Adrenal gland (tissue), 5 donors: Measurements from ENCODE around the gene CACNA1C.

Experiments used
- POLR2A ChIP-seq, 2 donors: fragments of 450-650 bp; IDR thresholded peaks; one replicate each; pipeline ENCODE4 v1.6.1; 2017; ENCODE audit warnings: antibody characterized with exemption in 2 of 2, mild to moderate bottlenecking in 2 of 2, moderate library complexity in 1 of 2
- TF ChIP-seq, protein P1 (sequence below), 6 experiments: fragments of 450-650 bp in 4 of 6; fragments of 200-600 bp in 2 of 6; sonication (generic) in 1 of 6; IDR thresholded peaks; 1 replicate in 5 of 6; 2 replicates in 1 of 6; pipeline versions ENCODE4 v1.5.1 to v1.8.0; 2016 to 2021; ENCODE audit warnings: antibody characterized with exemption in 6 of 6, mild to moderate bottlenecking in 2 of 6, moderate library complexity in 1 of 6
- donor health status: DM: no; HTN: no; CAD: no.

DNA sequence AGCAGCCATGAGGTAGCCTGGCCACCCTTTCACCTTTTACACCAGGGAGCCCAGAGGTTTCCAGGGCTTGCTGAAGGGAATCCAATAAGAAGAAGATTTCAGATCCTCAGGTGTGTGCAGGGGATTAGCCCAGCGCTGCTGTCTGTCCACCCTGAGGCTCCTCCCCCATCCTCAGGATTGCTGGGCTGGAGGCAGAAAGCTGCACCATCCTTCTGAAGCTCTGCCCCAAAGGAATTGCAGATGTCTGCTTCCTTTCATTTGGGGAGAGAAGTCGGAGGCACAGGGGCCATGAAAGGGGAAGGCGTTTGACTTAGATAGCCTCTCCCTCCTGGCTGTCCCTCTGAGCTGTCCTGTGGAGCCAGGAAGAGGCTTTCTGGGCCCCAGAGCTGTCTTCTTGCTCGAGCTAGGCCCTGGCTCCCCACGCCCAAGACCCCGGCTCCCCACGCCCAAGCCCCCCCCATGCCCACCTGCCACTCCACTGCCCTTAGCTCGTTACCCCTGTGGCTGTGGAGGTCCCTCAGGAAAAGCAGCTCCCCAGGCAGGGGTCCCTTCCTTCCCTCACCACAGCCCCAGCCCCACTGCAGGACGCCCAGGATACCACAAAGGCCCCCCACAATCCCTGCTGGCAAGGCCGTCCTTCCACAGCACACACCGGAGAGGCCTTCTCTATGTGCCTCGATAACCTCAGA, 359.0 kb downstream of the CACNA1C start:
- TF ChIP-seq, protein P1, sequence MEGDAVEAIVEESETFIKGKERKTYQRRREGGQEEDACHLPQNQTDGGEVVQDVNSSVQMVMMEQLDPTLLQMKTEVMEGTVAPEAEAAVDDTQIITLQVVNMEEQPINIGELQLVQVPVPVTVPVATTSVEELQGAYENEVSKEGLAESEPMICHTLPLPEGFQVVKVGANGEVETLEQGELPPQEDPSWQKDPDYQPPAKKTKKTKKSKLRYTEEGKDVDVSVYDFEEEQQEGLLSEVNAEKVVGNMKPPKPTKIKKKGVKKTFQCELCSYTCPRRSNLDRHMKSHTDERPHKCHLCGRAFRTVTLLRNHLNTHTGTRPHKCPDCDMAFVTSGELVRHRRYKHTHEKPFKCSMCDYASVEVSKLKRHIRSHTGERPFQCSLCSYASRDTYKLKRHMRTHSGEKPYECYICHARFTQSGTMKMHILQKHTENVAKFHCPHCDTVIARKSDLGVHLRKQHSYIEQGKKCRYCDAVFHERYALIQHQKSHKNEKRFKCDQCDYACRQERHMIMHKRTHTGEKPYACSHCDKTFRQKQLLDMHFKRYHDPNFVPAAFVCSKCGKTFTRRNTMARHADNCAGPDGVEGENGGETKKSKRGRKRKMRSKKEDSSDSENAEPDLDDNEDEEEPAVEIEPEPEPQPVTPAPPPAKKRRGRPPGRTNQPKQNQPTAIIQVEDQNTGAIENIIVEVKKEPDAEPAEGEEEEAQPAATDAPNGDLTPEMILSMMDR (IDR thresholded peaks at IDR 0.05), result no peak
- no peak for TF ChIP-seq POLR2A (IDR thresholded peaks at IDR 0.05)
